ENCODE measurements around the gene EIF4B.

The EIF4B gene

DNA sequence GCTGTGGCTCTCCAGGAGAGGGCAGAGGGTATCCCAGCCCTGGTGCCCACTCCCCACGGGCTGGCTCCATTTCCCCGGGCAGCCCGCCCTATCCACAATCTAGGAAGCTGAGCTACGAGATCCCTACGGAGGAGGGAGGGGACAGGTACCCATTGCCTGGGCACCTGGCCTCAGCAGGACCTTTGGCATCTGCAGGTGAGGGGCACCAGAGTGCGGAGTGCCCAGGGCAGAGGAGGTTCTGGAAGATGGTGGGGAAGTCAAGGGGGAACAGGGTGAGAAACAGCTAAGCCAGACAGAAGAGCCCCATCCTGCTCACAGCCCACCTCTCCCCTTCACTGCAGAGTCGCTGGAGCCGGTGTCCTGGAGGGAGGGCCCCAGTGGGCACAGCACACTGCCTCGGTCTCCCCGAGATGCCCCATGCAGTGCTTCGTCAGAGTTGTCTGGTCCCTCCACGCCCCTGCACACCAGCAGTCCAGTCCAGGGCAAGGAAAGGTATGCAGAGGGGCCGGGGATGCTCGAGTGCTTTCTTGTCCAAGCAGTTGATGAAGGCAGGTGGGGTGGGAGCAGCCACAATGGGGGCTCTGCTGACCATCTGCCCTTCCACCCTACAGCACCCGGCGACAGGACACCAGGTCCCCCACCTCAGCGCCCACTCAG is 53.9 kb downstream of the EIF4B start:
- DNase-seq = no peak

DNA sequence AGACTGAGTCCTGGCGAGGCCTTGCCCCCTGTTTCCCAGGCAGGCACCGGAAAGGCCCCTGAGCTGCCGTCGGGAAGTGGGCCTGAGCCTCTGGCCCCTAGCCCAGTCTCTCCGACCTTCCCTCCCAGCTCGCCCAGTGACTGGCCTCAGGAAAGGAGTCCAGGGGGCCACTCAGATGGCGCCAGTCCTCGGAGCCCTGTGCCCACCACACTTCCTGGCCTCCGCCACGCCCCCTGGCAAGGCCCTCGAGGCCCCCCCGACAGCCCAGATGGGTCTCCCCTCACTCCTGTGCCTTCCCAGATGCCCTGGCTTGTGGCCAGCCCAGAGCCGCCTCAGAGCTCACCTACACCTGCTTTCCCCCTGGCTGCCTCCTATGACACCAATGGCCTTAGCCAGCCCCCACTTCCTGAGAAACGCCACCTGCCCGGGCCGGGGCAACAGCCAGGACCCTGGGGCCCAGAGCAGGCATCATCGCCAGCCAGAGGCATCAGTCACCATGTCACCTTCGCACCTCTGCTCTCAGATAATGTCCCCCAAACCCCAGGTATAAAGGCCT is 54.5 kb downstream of the EIF4B start:
- no peak for DNase-seq

DNA sequence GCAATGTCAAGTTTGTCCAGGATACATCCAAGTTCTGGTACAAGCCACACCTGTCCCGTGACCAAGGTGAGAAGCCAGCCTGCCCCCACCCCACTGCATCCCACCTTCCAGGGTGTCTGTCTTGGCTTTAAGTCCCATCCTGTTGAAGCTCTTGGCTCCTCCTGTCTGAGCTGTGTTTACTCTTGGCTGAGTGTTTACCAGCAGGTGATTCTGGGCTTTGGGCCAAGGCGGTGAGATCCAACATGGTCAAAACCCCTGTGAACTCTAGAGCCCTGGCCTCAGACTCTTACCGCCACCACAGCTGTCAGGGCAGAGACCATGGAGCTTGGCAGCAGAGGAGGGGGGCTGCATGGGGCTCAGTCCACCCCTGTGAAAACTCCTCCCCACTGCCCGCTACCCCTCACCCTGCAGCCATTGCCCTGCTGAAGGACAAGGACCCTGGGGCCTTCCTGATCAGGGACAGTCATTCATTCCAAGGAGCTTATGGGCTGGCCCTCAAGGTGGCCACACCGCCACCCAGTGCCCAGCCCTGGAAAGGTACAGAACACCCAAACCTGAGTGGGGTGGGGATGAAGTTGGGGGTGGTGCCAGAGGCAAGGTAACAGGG is 55.3 kb downstream of the EIF4B start:
- DNase-seq = no peak

DNA sequence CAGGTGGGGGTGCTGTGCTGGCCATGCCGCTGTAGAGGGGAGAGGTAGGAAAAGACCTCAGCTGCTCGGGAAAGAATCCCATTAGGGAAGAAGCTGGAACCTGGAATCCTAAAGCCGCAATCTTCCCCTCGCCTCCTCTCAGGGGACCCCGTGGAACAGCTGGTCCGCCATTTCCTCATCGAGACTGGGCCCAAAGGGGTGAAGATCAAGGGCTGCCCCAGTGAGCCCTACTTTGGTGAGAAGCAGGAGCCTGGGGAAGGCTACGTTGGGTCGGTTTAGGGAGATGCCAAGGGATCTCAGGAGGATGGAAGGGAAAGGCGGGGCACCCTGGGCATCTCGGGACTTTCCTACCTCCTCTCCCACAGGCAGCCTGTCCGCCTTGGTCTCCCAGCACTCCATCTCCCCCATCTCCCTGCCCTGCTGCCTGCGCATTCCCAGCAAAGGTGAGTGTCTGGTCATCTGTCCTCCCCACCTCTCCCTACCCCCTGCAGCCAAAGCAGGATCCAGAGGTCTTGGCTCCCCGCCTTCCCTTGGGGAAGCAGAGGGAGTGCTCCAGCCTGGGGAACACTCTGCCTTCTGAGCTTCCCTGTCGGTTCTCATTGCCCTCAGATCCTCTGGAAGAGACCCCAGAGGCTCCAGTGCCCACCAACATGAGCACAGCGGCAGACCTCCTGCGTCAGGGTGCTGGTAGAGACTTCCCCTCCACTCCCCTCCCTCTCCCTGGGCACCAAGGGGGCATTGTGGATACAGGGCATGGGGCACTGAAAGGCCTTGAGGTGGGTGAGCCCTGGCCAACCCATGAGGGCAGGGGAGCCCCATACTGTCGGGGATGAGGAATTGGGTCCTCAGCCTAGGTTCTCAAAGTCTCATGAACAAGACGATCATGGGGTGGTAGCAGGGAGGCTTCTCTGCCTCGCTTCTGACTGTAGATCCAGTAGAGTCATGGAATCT is 56.0 kb downstream of the EIF4B start:
- no peak for DNase-seq

DNA sequence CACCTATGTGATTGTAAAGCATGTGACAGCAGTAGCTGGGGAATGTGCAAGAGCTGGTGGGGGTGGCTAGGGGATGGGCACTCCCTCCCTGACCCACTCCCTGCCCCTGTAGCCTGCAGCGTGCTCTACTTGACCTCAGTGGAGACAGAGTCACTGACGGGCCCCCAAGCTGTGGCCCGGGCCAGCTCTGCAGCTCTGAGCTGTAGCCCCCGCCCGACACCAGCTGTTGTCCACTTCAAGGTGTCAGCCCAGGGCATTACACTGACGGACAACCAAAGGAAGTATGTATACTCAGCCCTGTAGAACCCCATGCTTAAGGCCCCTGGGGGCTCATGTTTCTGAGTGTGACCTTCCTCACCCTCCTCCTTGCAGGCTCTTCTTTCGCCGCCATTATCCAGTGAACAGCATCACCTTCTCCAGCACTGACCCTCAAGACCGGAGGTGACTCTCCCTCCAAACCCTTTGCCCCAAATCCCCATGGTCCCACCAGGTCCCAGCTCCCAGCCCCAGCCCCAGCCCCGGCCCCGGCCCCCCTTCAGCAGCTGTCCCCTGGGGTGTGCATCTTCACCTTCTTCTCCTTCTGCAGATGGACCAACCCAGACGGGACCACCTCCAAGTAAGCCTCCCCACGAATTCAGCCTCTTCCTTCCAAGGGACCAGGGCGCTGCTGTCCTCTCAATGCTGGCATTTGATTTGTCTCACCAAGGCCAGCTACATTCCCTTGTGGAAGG is 56.9 kb downstream of the EIF4B start:
- DNase-seq = no peak

GRCh38 chr12:53063708-53064612 is 57.7 kb downstream of the EIF4B start:
- no peak for DNase-seq

GRCh38 chr12:53064613-53065436 is 58.6 kb downstream of the EIF4B start:
- no peak for DNase-seq

DNA sequence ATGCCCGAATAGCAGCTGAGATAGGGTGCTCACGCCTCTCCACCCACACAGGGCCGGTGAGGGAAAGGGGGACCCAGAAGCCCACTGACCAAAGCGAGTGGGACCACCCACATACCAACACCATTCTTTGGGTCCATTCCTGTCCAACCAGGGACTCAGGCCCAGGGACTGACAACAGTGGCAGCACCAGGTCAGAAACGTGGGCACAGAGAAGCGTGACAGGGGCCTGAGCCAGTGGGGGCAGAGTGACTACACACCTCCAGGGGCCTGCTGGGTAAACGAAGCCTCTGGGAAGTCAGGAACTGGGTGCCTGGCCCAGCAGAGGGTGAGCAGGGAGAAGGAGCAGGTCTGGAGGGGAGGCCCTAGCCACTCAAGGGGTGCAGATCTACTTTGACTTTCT is 59.2 kb downstream of the EIF4B start:
- no peak for DNase-seq

DNA sequence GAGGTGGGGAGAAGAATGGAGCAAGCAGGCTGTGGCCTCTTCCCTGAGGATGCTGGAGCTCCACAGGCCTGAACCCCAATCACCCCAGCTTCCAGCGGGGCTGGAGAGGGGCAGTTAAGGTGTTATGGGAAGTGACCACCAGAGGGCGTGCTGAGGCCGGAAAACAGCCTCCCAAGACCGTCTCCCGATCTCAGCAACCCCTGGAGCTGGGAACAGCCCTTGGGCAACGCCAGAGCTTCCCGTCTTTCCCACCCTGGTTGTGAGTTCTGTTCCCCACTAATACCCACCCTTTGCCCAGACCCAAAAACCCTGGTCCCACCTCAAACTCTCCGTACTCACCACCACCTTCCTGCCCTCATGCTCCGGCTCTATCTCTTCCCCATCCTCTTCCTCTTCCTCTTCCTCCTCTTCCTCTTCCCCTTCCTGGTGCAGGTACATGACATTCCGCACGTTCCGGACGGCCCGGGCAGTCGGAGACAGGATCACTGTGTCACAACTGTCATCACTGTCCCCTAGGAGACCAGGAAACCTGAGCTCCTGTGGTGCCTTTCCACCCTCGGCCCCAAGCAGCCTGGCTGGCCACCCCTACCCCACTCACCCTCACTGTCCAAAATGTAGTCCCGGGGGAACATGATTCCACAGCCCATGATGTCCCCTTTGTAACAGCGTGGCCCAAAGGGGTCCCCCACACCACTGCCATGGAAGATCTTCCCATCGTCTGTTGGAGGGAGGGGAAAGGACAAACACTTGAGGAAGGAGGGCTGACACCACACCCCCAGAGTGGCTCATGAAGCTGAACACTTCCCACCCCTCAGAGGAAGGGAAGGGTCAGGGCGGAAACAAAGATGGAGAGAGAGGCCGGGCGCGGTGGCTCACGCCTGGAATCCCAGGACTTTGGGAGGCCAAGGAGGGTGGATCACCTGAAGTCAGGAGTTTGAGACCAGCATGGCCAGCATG is 60.0 kb downstream of the EIF4B start:
- peak; percentile 39 to 65 for DNase-seq

GRCh38 chr12:53067074-53067992 is 61.1 kb downstream of the EIF4B start:
- DNase-seq = no peak

GRCh38 chr12:53067993-53068770 is 61.9 kb downstream of the EIF4B start:
- no peak for DNase-seq

GRCh38 chr12:53068811-53069585 is 62.7 kb downstream of the EIF4B start:
- no peak for DNase-seq

DNA sequence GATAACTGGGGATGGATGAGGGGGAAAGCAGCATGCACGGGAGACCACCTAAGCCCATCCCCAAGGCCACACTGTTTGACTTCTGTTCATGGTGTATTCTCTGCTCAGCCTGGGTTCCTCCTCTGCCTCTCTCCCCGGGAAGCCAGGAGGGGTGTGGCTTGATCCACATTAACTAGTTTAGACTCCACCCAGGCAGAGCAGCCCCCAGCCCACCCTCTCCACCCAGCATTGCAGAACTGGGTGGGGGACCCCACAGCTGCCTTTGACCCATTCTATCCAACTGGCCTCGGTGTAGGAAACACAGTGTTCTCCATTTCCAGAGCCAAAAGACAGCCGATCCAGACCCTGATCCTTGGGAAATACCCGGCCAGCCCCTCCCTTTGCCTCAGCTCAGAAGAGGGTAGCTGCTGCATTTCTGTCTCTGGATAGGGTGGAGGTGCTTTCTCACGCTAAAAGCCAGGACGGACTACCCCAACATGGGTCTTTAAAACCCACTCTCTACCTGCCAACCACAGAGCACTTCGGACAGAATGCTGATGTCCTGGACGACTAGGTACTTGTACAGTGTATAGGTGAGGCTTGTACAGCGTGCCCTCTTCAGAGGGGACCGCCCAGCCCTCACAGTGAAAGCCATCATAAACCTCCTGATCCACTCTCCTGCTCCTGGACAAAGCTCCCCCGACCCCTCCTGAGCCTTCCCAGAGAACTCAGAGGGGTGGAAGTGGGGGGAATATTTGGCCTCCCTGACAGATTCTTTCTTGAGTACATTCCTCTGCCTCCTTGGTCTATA is 63.6 kb downstream of the EIF4B start:
- no peak for DNase-seq

DNA sequence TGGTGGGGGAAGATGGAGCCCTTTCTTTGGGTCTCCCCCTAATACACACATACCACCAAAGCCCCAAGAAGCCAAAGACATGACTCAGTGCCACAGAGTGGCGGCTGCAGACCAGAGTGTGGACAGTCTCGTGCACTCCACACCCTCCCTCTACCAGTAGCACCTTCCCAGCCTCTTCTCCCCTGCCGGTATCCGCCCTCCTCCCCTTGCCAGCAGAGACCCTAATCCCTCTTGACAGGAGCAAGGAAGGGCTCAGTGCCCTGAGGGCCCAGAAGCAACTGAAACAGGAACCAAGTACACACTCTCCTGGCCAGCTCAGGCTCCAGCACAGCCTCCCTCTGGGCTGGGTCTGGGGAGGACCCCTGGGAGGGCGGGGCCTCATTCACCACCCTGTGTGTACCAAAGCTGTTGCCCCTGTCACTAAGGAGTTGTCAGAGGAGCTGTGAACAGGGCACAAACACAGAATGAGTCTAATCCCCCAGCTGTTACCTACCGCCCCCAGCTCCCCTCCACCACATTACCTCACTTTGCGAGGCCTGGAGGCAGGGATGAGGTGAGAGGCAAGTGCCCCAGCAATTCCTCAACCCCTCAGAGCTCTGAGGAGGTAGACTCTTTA is 64.7 kb downstream of the EIF4B start:
- no peak for DNase-seq
